CD4-positive, alpha-beta memory T cell (primary cell): ENCODE measurements around the gene TGFB2. TPM values are rescaled to one million over a fixed set of nuclear protein-coding genes. Genes with fewer than 3 reads are reported as not detected.
A peak's percentile ranks its signal among the peaks of the same experiment; 100 is the strongest.

Experiments used
- CTCF ChIA-PET: fragments of 350-600 bp; sonication (Branson Sonifier 250); formaldehyde crosslinking; loops from one replicate; lab custom pipeline; 2021; ENCODE audit warnings: inconsistent platforms; ENCODE audit not compliant: partially characterized antibody; lab: Charles Lee
- POLR2A ChIA-PET: fragments of 350-600 bp; sonication (Branson Sonifier 250); formaldehyde crosslinking; loops from one replicate; lab custom pipeline; 2021; ENCODE audit not compliant: partially characterized antibody; lab: Charles Lee
- DNase-seq, 5 donors: peaks; one replicate each; pipeline versions ENCODE4 v3.0.0 to v3.0.0-alpha.2; 2020 to 2022; ENCODE audit warnings: mixed read lengths in 1 of 5
- H3K27ac ChIP-seq: one replicate; pipeline ENCODE4 v1.7.0; 2013; ENCODE audit warnings: low read depth, low read length
- H3K27me3 ChIP-seq: 2 replicates; pipeline ENCODE4 v1.7.0; 2013; ENCODE audit warnings: mild to moderate bottlenecking, low read length, moderate library complexity; ENCODE audit not compliant: insufficient read depth
- H3K36me3 ChIP-seq: 2 replicates; pipeline ENCODE4 v1.7.0; 2013; ENCODE audit warnings: mild to moderate bottlenecking, low read length, moderate library complexity; ENCODE audit not compliant: insufficient read depth
- H3K4me1 ChIP-seq: 2 replicates; pipeline ENCODE4 v1.7.0; 2013; ENCODE audit warnings: mild to moderate bottlenecking, low read length, moderate library complexity; ENCODE audit not compliant: insufficient read depth
- H3K4me3 ChIP-seq, 2 donors: one replicate each; pipeline ENCODE4 v1.7.0; 2013; ENCODE audit warnings: low read length in 2 of 2, mild to moderate bottlenecking in 1 of 2
- H3K9me3 ChIP-seq, 2 donors: one replicate each; pipeline ENCODE4 v1.7.0; 2013; ENCODE audit warnings: low read length in 2 of 2, control low read depth in 1 of 2; ENCODE audit not compliant: control insufficient read depth in 1 of 2
- H3K27ac Mint-ChIP-seq, 7 donors: one replicate each; pipeline ENCODE4 v1.8.0; 2020 to 2021; ENCODE audit warnings: mixed read lengths in 7 of 7, mild to moderate bottlenecking in 6 of 7, inconsistent platforms in 3 of 7, moderate library complexity in 3 of 7
- H3K27me3 Mint-ChIP-seq, 2 donors: one replicate each; pipeline ENCODE4 v1.8.0; 2020 to 2021; ENCODE audit warnings: mixed read lengths in 2 of 2
- H3K36me3 Mint-ChIP-seq, 2 donors: one replicate each; pipeline ENCODE4 v1.8.0; 2020 to 2021; ENCODE audit warnings: mixed read lengths in 2 of 2, inconsistent platforms in 1 of 2, mild to moderate bottlenecking in 1 of 2
- H3K4me1 Mint-ChIP-seq, 4 donors: one replicate each; pipeline ENCODE4 v1.8.0; 2020 to 2021; ENCODE audit warnings: mixed read lengths in 4 of 4, mild to moderate bottlenecking in 1 of 4
- H3K4me3 Mint-ChIP-seq, 8 donors: one replicate each; pipeline ENCODE4 v1.8.0; 2020 to 2021; ENCODE audit warnings: mixed read lengths in 8 of 8, mild to moderate bottlenecking in 7 of 8, moderate library complexity in 6 of 8, inconsistent platforms in 3 of 8
- H3K9me3 Mint-ChIP-seq, 8 donors: one replicate each; pipeline ENCODE4 v1.8.0; 2020 to 2021; ENCODE audit warnings: mixed read lengths in 8 of 8, mild to moderate bottlenecking in 5 of 8, inconsistent platforms in 3 of 8, moderate library complexity in 1 of 8
- intact Hi-C: fragments of 100-400 bp; cut with micrococcal nuclease; formaldehyde crosslinking; loops from one replicate; pipeline ENCODE4 v1.15.1; 2023
- polyA plus RNA-seq, 2 donors: library from polyadenylated mRNA; unstranded; fragments of 300-500 nt; fragmentation: Illumina TruSeq; gene quantifications; one replicate each; pipeline ENCODE4 v1.2.3, GENCODE V29; 2021
- total RNA-seq, 2 experiments: library from RNA; stranded (reverse); gene quantifications; one replicate each; pipeline ENCODE4 v1.2.3, GENCODE V29; 2021

The TGFB2 gene
- total and polyA plus RNA-seq, 4 experiments from 2014 or later: not detected

- Histone ChIP-seq H3K36me3 (peaks cover 3% of the 10 kb centered on the region), H3K4me1 (no peaks in the 10 kb centered on the region), H3K9me3 (no peaks in the 10 kb centered on the region), H3K4me3 (no peak overlapping the region), H3K27me3 (no peaks in the 10 kb centered on the region), H3K27ac (no peak overlapping the region)
- no peaks in the 10 kb centered on the region for H3K27me3 Mint-ChIP-seq
- intact Hi-C loops: loop anchor here (10.0 kb wide), 1 partner anchor 1642 kb away; no protein-coding TSS in a partner anchor
- no peak overlapping the region for H3K4me3 Mint-ChIP-seq
- no peaks in the 10 kb centered on the region for H3K9me3 Mint-ChIP-seq
- CTCF ChIA-PET: no interaction called here
- no peak for DNase-seq
- peaks cover 0 to 5% (median under 1%) of the 10 kb centered on the region in 4 donors for H3K4me1 Mint-ChIP-seq
- H3K36me3 Mint-ChIP-seq: peaks cover 18% of the 10 kb centered on the region in 2 donors
- POLR2A ChIA-PET: no interaction called here
- no peak overlapping the region for H3K27ac Mint-ChIP-seq
Observed at GRCh38 chr1:218332416-218332815, 12.7 kb upstream of the TGFB2 start.

- CTCF ChIA-PET: no interaction called here
Observed at GRCh38 chr1:218336328-218336727, 8.8 kb upstream of the TGFB2 start.

GRCh38 chr1:218339267-218339831, 5.8 kb upstream of the TGFB2 start:
- H3K27me3 ChIP-seq: no peaks in the 10 kb centered on the region
- no peak for DNase-seq
- H3K4me1 ChIP-seq: peaks cover under 1% of the 10 kb centered on the region
- POLR2A ChIA-PET: no interaction called here
- CTCF ChIA-PET: interaction anchor here (0.8 to 3.1 kb wide), 6 partner anchors 10 to 53 kb away, joined by 3 to 18 read pairs (median 3); no protein-coding TSS in a partner anchor
- Mint-ChIP-seq H3K27me3 (no peaks in the 10 kb centered on the region), H3K9me3 (no peaks in the 10 kb centered on the region), H3K4me3 (no peak overlapping the region), H3K36me3 (peaks cover 2 to 19% of the 10 kb centered on the region in 2 donors), H3K27ac (no peak overlapping the region), H3K4me1 (no peaks in the 10 kb centered on the region)
- intact Hi-C loops: loop anchor here (2.0 to 10.0 kb wide), 2 partner anchors 1077 to 1635 kb away; no protein-coding TSS in a partner anchor
- no peaks in the 10 kb centered on the region for H3K9me3 ChIP-seq
- peaks cover 3% of the 10 kb centered on the region for H3K36me3 ChIP-seq
- H3K4me3 ChIP-seq: no peak overlapping the region
- H3K27ac ChIP-seq: no peak overlapping the region

More at GRCh38 chr1:218336328-218336727, 8.8 kb upstream of the TGFB2 start:
- H3K36me3 ChIP-seq: peaks cover 3% of the 10 kb centered on the region
- intact Hi-C loops: loop anchor here (10.0 kb wide), 1 partner anchor 1638 kb away; no protein-coding TSS in a partner anchor
- H3K27ac ChIP-seq: no peak overlapping the region
- no peaks in the 10 kb centered on the region for H3K9me3 ChIP-seq
- Mint-ChIP-seq H3K27ac (no peak overlapping the region), H3K27me3 (no peaks in the 10 kb centered on the region), H3K4me1 (no peaks in the 10 kb centered on the region), H3K9me3 (no peaks in the 10 kb centered on the region), H3K4me3 (no peak overlapping the region), H3K36me3 (peaks cover 11 to 20% of the 10 kb centered on the region in 2 donors)
- H3K27me3 ChIP-seq: no peaks in the 10 kb centered on the region
- no peak for DNase-seq
- POLR2A ChIA-PET: no interaction called here
- H3K4me1 ChIP-seq: no peaks in the 10 kb centered on the region
- no peak overlapping the region for H3K4me3 ChIP-seq

- Mint-ChIP-seq H3K36me3 (peaks cover 0 to 15% of the 10 kb centered on the region in 2 donors), H3K9me3 (peaks cover 0 to 2% (median 0%) of the 10 kb centered on the region in 8 donors), H3K27me3 (peaks cover under 1 to 2% of the 10 kb centered on the region in 2 donors), H3K4me1 (peaks cover 3 to 4% (median 3%) of the 10 kb centered on the region in 4 donors), H3K4me3 (no peak overlapping the region), H3K27ac (no peak overlapping the region)
- no peak for DNase-seq
- H3K27ac ChIP-seq: no peak overlapping the region
- H3K4me3 ChIP-seq: no peak overlapping the region
- no peaks in the 10 kb centered on the region for H3K27me3 ChIP-seq
- intact Hi-C loops: no loop called here
- CTCF ChIA-PET: no interaction called here
- no peaks in the 10 kb centered on the region for H3K36me3 ChIP-seq
- POLR2A ChIA-PET: no interaction called here
- no peaks in the 10 kb centered on the region for H3K9me3 ChIP-seq
- peaks cover 17% of the 10 kb centered on the region for H3K4me1 ChIP-seq
Observed at GRCh38 chr1:218341325-218341724, 3.8 kb upstream of the TGFB2 start.

GRCh38 chr1:218342091-218342490, 3.0 kb upstream of the TGFB2 start:
- Histone ChIP-seq H3K27me3 (no peaks in the 10 kb centered on the region), H3K27ac (no peak overlapping the region), H3K4me3 (no peak overlapping the region), H3K4me1 (peaks cover 24% of the 10 kb centered on the region), H3K9me3 (no peaks in the 10 kb centered on the region), H3K36me3 (no peaks in the 10 kb centered on the region)
- ChIA-PET POLR2A (no interaction called here), CTCF (no interaction called here)
- DNase-seq: no peak
- intact Hi-C loops: no loop called here
- Mint-ChIP-seq H3K4me1 (peaks cover 7 to 12% (median 11%) of the 10 kb centered on the region in 4 donors), H3K27ac (no peak overlapping the region), H3K27me3 (peaks cover 2 to 7% of the 10 kb centered on the region in 2 donors), H3K9me3 (peaks cover 0 to 3% (median 0%) of the 10 kb centered on the region in 8 donors), H3K36me3 (peaks cover 0 to 15% of the 10 kb centered on the region in 2 donors), H3K4me3 (no peak overlapping the region)

GRCh38 chr1:218345673-218346390, 696 bp downstream of the TGFB2 start:
- H3K9me3 Mint-ChIP-seq: peaks cover 0 to 3% (median 0%) of the 10 kb centered on the region in 8 donors
- peaks cover 20 to 31% (median 26%) of the 10 kb centered on the region in 4 donors for H3K4me1 Mint-ChIP-seq
- POLR2A ChIA-PET: interaction anchor here (0.7 to 2.8 kb wide), 2 partner anchors 61 to 718 kb away, joined by 3 to 7 read pairs; partner anchors contain the start of gene RRP15
- H3K27ac Mint-ChIP-seq: peak overlapping the region in 2 of 7 donors; percentile 19 to 89
- Histone ChIP-seq H3K27ac (no peak overlapping the region), H3K4me3 (peak overlapping the region; percentile 2 to 47), H3K9me3 (no peaks in the 10 kb centered on the region), H3K27me3 (no peaks in the 10 kb centered on the region), H3K36me3 (no peaks in the 10 kb centered on the region), H3K4me1 (peaks cover 36% of the 10 kb centered on the region)
- intact Hi-C loops: loop anchor here (5.0 kb wide), 1 partner anchor 826 kb away; the partner anchor contains the start of gene LYPLAL1
- peak; percentile 31 to 50 (median 39) for DNase-seq
- CTCF ChIA-PET: interaction anchor here (1.2 kb wide), 1 partner anchor 24 kb away, joined by 3 read pairs; no protein-coding TSS in a partner anchor
- no peak overlapping the region for H3K4me3 Mint-ChIP-seq
- H3K27me3 Mint-ChIP-seq: peaks cover 3 to 9% of the 10 kb centered on the region in 2 donors
- H3K36me3 Mint-ChIP-seq: peaks cover 0 to 15% of the 10 kb centered on the region in 2 donors
